GM12865 (cell line): Measurements from ENCODE around the gene CDC14C.
"Not testable (repeated sequence)": the region's sequence is repeated elsewhere in the genome, so short reads cannot be mapped to it uniquely, and the experiment has no call there.

Experiments
- DNase-seq: peaks from one replicate; pipeline ENCODE4 v3.0.0; 2010; ENCODE audit warnings: low read depth
- H3K4me3 ChIP-seq: 2 replicates; pipeline ENCODE4 v1.5.1; 2011; ENCODE audit warnings: mild to moderate bottlenecking, low read depth, low read length, control low read depth
- CTCF ChIP-seq: IDR thresholded peaks from 2 replicates; pipeline ENCODE4 v1.5.1; 2011; ENCODE audit warnings: low read length, control low read depth, low read depth, inconsistent platforms; ENCODE audit not compliant: insufficient read depth; ENCODE audit errors: missing control alignments

Gene CDC14C

GRCh38 chr7:48899932-48900331 lies 24.4 kb upstream of the CDC14C start:
- H3K4me3 ChIP-seq: no peak overlapping the region
- TF ChIP-seq CTCF: no peak
- no peak for DNase-seq

- no peak for DNase-seq
- no peak for TF ChIP-seq CTCF
- no peak overlapping the region for H3K4me3 ChIP-seq
Measured at GRCh38 chr7:48901966-48902365, 22.4 kb upstream of the CDC14C start.

- TF ChIP-seq CTCF: no peak
- no peak for DNase-seq
- no peak overlapping the region for H3K4me3 ChIP-seq
Measured at GRCh38 chr7:48904975-48905374, 19.4 kb upstream of the CDC14C start.

- DNase-seq: not testable (repeated sequence)
Measured at GRCh38 chr7:48905686-48906085, 18.7 kb upstream of the CDC14C start.

GRCh38 chr7:48909887-48910286 lies 14.5 kb upstream of the CDC14C start:
- H3K4me3 ChIP-seq, DNase-seq: not testable (repeated sequence)

More at GRCh38 chr7:48905686-48906085, 18.7 kb upstream of the CDC14C start:
- not testable (repeated sequence) for H3K4me3 ChIP-seq

- no peak for DNase-seq
- H3K4me3 ChIP-seq: no peak overlapping the region
- TF ChIP-seq CTCF: no peak
Measured at GRCh38 chr7:48931481-48931880, 7.1 kb downstream of the CDC14C start.

GRCh38 chr7:48932126-48932910 lies 8.0 kb downstream of the CDC14C start:
- TF ChIP-seq CTCF: no peak
- H3K4me3 ChIP-seq: no peak overlapping the region
- no peak for DNase-seq

GRCh38 chr7:48933549-48934085 lies 9.3 kb downstream of the CDC14C start:
- no peak for DNase-seq

More at GRCh38 chr7:48933549-48934085, 9.3 kb downstream of the CDC14C start:
- no peak overlapping the region for H3K4me3 ChIP-seq
- no peak for TF ChIP-seq CTCF
